GM19467 (cell line): ENCODE results near the gene GLUD1.
"Not testable (repeated sequence)": the region's sequence is repeated elsewhere in the genome, so short reads cannot be mapped to it uniquely, and the experiment has no call there.

ENCODE experiments used
- ATAC-seq: cut with Tn5 transposase; IDR thresholded peaks from one replicate; pipeline ENCODE4 v1.9.1; 2021; ENCODE audit warnings: mild to moderate bottlenecking, moderate library complexity; ENCODE audit not compliant: unreplicated experiment

Gene GLUD1

GRCh38 chr10:87053577-87054181 is 41.0 kb downstream of the GLUD1 start:
- no peak for ATAC-seq

- ATAC-seq: no peak
These were observed 41.5 kb downstream of the GLUD1 start for GRCh38 chr10:87053111-87053510.

- no peak for ATAC-seq
These were observed 49.2 kb downstream of the GLUD1 start for GRCh38 chr10:87045434-87045938.

DNA sequence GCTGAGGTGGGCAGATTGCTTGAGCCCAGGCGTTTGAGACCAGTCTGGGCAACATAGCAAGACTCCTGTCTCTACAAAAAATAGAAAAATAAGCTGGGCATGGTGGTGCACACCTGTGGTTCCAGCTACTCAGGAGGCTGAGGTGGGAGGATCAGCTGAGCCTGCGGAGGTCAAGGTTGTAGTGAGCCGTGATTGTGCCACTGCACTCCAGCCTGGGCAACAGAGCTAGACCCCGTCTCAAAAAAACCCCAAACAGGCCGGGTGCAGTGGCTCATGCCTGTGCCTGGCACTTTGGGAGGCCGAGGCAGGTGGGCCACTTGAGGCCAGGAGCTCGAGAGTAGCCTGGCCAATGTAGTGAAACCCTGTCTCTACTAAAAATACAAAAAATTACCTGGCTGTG is 51.1 kb downstream of the GLUD1 start:
- not testable (repeated sequence) for ATAC-seq

GRCh38 chr10:87038786-87039185 is 55.9 kb downstream of the GLUD1 start:
- ATAC-seq: no peak

- ATAC-seq: no peak
These were observed 56.3 kb downstream of the GLUD1 start for GRCh38 chr10:87038286-87038717.

- ATAC-seq: no peak
These were observed 58.0 kb downstream of the GLUD1 start for GRCh38 chr10:87036623-87037022.

- no peak for ATAC-seq
These were observed 63.6 kb downstream of the GLUD1 start for GRCh38 chr10:87030912-87031635.

GRCh38 chr10:87030419-87030818 is 64.2 kb downstream of the GLUD1 start:
- not testable (repeated sequence) for ATAC-seq

DNA sequence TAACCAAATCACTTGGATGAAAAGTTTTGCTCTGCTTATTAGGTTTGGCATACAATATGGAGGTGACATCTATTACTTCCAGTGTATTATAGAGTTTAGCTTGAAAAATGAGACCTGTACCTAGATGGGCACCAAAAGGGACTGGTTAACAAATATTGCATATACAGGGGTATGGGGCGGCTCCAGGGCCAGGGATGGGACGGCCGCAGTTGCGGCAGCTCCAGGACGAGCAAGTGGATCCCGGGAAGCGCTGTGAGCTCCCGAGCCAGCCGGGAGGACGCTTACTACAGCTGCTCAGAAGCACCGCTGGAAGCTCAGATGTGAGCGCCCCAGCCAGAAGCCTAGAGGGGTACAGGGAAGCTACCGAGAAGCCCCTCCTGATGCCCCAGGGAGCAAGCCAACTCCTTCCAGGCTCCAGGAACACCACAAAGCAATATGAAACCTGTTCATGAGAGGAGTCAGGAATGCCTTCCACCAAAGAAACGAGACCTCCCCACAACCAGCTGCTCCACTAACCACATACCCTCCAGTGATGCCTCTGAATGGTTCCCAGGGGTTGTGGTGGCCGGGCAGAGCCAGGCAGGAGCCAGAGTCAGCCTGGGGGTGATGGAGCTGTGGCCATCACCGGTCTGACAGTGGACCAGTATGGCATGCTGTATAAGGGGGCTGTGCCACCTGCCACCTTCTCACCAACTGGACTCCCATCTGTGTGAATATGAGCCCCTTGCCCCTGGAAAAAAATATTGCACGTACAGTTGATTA is 67.7 kb downstream of the GLUD1 start:
- not testable (repeated sequence) for ATAC-seq

DNA sequence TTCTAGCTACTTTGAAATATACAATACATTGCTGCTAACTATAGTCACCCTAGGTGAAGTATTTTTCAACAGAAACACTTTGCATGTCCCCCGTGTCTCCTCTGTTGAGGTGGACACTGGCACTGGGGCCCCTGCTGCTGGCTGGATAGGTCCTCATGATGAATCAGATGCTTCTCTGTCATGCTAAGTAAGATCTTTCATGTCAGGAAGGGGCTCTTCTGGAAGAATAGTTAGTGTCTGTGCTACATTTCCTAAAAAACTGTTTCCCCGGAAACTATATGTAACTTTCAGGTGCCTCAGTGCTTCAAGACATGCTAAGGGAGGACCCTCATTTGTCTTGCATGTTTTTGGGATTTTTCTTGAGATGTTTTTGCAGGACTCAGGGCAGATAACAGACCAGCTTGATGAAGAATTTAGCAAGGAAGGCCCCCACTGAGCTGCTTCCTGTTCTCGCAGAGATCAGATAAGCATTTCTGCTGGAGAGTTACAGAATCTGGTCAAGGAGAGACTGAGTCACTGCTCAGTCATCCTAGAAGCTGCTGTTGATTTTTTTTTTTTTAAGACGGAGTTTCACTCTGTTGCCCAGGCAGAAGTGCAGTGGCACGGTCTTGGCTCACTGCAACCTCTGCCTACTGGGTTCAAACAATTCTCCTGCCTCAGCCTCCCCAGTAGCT is 69.2 kb downstream of the GLUD1 start:
- not testable (repeated sequence) for ATAC-seq

GRCh38 chr10:87020056-87020455 is 74.6 kb downstream of the GLUD1 start, which contains the start of gene FAM25A:
Gene FAM25A, plus strand, starts transcription at chr10:87020294. Its CDS starts 31 bp downstream, at chr10:87020325.
- not testable (repeated sequence) for ATAC-seq

DNA sequence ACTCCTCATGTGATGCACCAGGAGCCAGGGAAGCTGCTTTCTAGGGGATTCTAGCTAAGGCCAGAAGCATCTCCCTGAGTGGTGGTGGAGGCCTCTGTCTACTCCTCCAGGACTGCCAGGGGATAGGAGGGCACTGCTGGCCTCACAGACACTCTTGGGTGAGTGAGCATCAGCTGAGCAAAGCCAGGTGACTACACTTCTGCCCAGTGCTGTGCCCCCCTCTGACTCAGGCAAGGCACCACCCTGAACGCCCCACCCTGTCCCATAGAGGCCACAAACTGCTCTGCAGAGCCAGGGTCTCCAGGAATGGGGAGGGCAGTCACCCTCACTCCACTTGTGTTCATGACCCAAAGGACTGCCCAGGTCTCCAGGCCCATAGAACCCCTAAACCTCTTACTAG is 75.1 kb downstream of the GLUD1 start:
- not testable (repeated sequence) for ATAC-seq

- ATAC-seq: not testable (repeated sequence)
These were observed 75.6 kb downstream of the GLUD1 start for GRCh38 chr10:87019066-87019465.

DNA sequence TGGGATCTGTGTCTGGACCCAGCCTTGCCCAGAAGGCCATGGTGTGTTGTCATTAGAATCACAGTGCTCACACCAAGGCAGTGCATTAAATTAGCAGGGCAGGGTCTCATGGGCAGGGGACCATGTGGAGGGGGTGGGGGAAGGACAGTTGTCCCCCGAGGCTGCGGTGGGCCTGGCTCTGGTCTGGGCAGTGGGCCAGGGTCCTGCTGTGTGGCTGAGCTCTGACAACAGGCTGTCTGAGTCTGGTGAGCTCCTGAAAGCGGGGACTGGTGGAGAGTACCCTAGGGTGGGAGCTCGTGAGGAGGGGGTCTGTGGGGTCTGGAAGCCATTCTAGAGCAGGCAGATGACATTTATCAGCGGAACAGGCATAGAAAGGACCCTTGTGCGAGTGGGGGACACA is 76.5 kb downstream of the GLUD1 start:
- ATAC-seq: not testable (repeated sequence)

- not testable (repeated sequence) for ATAC-seq
These were observed 79.5 kb downstream of the GLUD1 start for GRCh38 chr10:87014986-87015716.

GRCh38 chr10:87013528-87013927 is 81.1 kb downstream of the GLUD1 start:
- ATAC-seq: not testable (repeated sequence)

GRCh38 chr10:87009134-87009696 is 85.4 kb downstream of the GLUD1 start:
- not testable (repeated sequence) for ATAC-seq

- not testable (repeated sequence) for ATAC-seq
These were observed 86.3 kb downstream of the GLUD1 start for GRCh38 chr10:87008303-87008702.

- ATAC-seq: not testable (repeated sequence)
These were observed 87.0 kb downstream of the GLUD1 start for GRCh38 chr10:87007674-87008073.
